Cardiac fibroblast (primary cell): ENCODE measurements around the gene ACTRT2.

Source experiments
- DNase-seq, 2 donors: peaks; one replicate each; pipeline versions ENCODE4 v3.0.0 to v3.0.0-alpha.2; 2010; ENCODE audit warnings: low read depth in 2 of 2
- H3K4me3 ChIP-seq, 2 donors: replicated peaks in 1 of 2; 1 replicate in 1 of 2; 2 replicates in 1 of 2; pipeline ENCODE4 v1.5.1; 2011; ENCODE audit warnings: low read depth in 2 of 2, low read length in 2 of 2, mild to moderate bottlenecking in 2 of 2, moderate library complexity in 1 of 2
- CTCF ChIP-seq: IDR thresholded peaks from one replicate; pipeline ENCODE4 v1.5.1; 2011; ENCODE audit warnings: low read depth, mild to moderate bottlenecking, low read length, inconsistent platforms

ACTRT2 gene

DNA sequence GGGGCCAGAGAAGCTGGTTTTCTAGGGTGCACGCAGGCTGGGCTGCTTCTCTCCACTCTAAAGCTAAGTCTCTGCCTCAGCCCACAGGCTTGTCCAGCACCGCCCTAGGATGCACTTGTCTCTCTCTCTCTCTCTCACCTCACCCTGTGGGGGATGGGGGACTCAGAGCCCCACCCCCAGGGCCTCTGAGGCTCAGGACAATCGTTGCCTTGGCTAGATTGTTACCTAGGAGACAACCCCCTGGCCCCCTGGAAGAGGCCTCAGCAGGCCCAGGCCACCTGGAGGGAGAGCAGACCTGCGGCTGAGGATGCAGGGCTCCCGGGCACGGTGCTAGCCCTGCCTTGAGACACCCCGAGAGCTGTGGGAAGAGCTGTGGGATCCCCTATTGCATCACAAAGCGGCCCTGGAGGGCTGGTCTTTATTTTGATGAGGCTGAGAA lies at the start of gene ACTRT2:
Gene ACTRT2 (plus strand): TSS at position 235 of the 439 bp plus-strand sequence. CDS start 220 bp downstream, outside the sequence.
- no peak within 1 kb of the TSS for H3K4me3 ChIP-seq
- no peak for DNase-seq
- no peak for TF ChIP-seq CTCF

DNA sequence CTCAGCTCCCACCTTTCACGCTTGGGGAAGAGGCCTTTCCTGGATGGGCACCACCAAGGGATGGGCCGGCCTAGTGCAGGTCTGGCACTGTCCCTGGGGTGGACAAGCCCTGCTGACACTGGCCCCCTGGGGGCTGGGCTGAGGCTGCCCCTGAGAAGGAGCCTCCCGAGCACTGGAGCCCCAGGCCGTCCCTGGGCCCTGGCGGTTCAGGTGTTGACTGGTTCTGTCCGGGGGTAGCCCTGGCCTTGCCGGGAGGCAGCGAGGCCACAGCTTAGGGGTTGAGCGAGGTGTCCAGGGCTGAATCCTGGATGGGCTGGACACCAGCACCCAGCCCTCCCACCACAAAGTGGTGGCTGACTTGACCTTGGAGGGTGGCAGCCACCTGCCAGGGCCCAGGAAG lies 49.7 kb upstream of the ACTRT2 start:
- TF ChIP-seq CTCF, result no peak
- H3K4me3 ChIP-seq, result no peak overlapping the region
- DNase-seq, result no peak

DNA sequence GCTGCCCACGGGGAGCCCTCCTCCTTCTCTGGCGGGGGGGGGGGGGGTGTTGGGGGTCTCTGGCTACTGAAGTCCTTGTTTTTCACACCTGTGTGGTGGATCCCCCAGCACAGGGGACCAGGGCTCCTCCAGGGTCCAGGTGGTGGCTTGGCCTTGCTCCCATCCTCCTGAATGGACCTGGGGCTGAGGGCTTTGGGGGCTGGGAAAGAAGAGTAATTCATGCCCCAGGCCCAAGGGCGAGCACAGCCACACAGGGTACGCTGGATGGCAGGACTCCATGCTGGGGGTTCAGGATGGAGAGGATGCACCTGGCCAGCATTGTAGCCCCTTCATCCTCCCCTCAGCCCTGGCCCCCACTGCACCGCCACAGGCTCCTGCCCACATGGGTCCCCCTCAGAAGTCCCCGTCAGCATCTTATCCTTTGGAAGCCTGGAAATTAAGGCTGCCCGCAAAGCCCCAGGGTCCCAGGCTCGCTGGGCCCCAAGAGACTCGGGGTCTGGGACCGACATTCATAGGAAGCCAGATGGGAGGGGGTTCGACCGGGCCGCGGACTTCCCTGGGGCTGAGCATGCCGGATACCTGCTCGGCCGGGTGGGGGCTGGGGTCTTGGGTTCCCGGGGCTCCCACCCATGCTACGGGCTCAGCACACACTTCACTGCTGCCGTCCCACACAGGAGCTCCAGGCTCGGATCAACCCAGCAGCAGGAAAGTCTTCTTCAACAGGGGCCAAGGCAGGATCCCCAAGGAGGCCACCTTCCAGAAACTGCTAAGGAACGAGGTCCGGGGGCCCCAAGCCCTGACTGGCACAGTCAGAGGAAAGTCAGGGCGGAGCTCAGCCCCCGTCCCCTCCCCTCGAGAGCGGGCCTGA lies 49.0 kb upstream of the ACTRT2 start:
- DNase-seq, result no peak
- no peak overlapping the region for H3K4me3 ChIP-seq
- no peak for TF ChIP-seq CTCF

DNA sequence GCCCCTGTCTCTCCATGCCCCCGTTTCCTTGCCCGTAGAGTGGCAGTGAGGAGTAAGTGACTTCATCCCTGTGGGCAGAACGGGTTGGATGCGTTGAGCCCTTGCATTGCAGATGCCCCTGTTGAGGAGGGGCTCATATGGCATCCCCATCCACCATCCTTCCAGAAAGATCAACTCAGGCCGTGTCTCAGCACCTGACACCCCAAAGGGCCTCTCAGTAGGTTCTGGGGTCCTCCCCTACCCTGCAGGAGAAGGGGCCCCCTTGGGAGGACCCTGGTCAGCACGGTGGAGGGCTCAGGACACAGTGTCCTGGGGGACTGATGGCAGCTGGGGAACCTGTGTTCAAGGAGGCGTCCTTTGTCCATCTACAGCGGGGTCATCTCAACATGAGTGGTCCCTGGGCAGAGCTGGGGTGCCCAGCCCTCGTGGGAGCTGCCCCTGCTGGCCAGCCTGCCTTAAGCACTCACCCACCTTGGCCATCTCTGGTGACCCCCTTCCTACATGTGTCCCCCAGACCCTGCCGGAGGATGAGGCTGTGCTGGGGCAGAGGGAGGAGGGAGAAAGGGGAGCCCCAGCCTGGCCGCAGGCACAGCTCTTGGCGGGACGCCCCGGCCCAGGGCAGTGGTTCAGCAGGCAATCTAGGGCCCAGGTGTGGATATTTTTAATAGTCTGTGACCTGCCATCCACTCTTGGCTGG lies 48.2 kb upstream of the ACTRT2 start:
- H3K4me3 ChIP-seq, result no peak overlapping the region
- DNase-seq, result no peak
- TF ChIP-seq CTCF, result no peak

GRCh38 chr1:2973601-2974593 lies 47.4 kb upstream of the ACTRT2 start:
- no peak for DNase-seq
- H3K4me3 ChIP-seq, result no peak overlapping the region
- no peak for TF ChIP-seq CTCF

DNA sequence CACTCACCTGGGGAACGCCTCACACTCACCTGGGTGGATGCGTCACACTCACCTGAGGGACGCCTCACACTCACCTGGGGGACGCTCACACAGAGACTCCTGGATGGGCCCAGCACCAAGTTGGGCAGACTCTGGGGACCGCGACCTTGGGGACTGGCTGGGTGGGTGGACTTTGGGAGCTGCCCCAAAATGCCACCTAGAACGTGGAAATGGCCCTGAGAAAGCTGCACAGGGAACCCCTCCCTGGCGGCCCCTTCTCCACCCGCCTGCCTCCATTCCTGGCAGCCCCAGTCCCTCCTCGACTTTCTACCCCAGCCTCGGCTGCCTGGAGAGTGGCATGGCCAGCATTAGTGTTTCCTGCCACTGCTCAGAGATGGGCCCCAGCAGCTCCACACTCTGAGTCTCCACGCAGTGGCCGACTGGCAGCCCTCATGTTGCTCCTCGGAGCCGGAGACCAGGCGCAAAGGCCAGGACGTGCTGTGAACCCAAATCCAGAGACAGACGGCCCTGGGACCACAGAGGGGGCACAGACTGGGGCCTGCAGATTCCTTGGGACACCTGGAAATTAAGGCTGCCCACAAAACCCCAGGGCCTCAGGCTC lies 46.5 kb upstream of the ACTRT2 start:
- H3K4me3 ChIP-seq, result no peak overlapping the region
- TF ChIP-seq CTCF, result no peak
- no peak for DNase-seq
